Activated CD4-positive, alpha-beta T cell treated with anti-CD3 and anti-CD28 coated beads, Interleukin-2, amount 50 U/mL, for 16 hours (primary cell): ENCODE results near the gene RELL1.
"Not testable (repeated sequence)": the region's sequence is repeated elsewhere in the genome, so short reads cannot be mapped to it uniquely, and the experiment has no call there.

Source experiments
- DNase-seq: peaks from one replicate; pipeline ENCODE4 v3.0.0-alpha.2; 2020

The RELL1 gene

GRCh38 chr4:37690976-37691375, 4.8 kb upstream of the RELL1 start:
- no peak for DNase-seq

- DNase-seq = no peak
Measured at GRCh38 chr4:37689353-37690095, 3.3 kb upstream of the RELL1 start.

- DNase-seq = no peak
Measured at GRCh38 chr4:37687681-37688080, 1.5 kb upstream of the RELL1 start.

- no peak for DNase-seq
Measured at GRCh38 chr4:37687194-37687562, 1.0 kb upstream of the RELL1 start.

- peak; percentile 43 for DNase-seq
Measured at GRCh38 chr4:37685823-37686372, 278 bp downstream of the RELL1 start.

GRCh38 chr4:37685161-37685822, 884 bp downstream of the RELL1 start:
- DNase-seq = peak; percentile 65

- DNase-seq = no peak
Measured at GRCh38 chr4:37684154-37684553, 2.0 kb downstream of the RELL1 start.

GRCh38 chr4:37682701-37683401, 3.3 kb downstream of the RELL1 start:
- peak; percentile 54 for DNase-seq

- DNase-seq = no peak
Measured at GRCh38 chr4:37680089-37680488, 6.1 kb downstream of the RELL1 start.

GRCh38 chr4:37679301-37679700, 6.9 kb downstream of the RELL1 start:
- no peak for DNase-seq

- DNase-seq = no peak
Measured at GRCh38 chr4:37678624-37679023, 7.6 kb downstream of the RELL1 start.

- DNase-seq = peak; percentile 55
Measured at GRCh38 chr4:37675587-37676290, 10.4 kb downstream of the RELL1 start.

GRCh38 chr4:37674439-37674838, 11.7 kb downstream of the RELL1 start:
- DNase-seq = no peak

GRCh38 chr4:37673538-37674192, 12.5 kb downstream of the RELL1 start:
- DNase-seq = no peak

GRCh38 chr4:37671072-37671471, 15.1 kb downstream of the RELL1 start:
- no peak for DNase-seq

- DNase-seq = no peak
Measured at GRCh38 chr4:37670249-37670648, 15.9 kb downstream of the RELL1 start.

GRCh38 chr4:37669124-37669523, 17.1 kb downstream of the RELL1 start:
- DNase-seq = not testable (repeated sequence)

GRCh38 chr4:37667197-37668100, 18.7 kb downstream of the RELL1 start:
- no peak for DNase-seq

GRCh38 chr4:37666625-37667071, 19.5 kb downstream of the RELL1 start:
- peak; percentile 66 for DNase-seq

- DNase-seq = no peak
Measured at GRCh38 chr4:37665333-37666320, 20.5 kb downstream of the RELL1 start.
